Fibroblast of mammary gland (primary cell): ENCODE results near the gene PRPH.
A peak's percentile ranks its signal among the peaks of the same experiment; 100 is the strongest.
"Not testable (repeated sequence)": the region's sequence is repeated elsewhere in the genome, so short reads cannot be mapped to it uniquely, and the experiment has no call there.

Source experiments
- DNase-seq: peaks from one replicate; pipeline ENCODE4 v3.0.0-alpha.2; 2010; ENCODE audit warnings: low read depth
- H3K4me3 ChIP-seq: 2 replicates; pipeline ENCODE4 v1.5.1; 2011; ENCODE audit warnings: low read depth, mild to moderate bottlenecking, low read length, moderate library complexity; ENCODE audit not compliant: control insufficient read depth
- CTCF ChIP-seq: conservative IDR thresholded peaks from 2 replicates; pipeline ENCODE4 v1.5.1; 2011; ENCODE audit warnings: low read depth, low read length, inconsistent platforms; ENCODE audit not compliant: control insufficient read depth, insufficient read depth

The PRPH gene

GRCh38 chr12:49260166-49260565, 34.8 kb upstream of the PRPH start:
- H3K4me3 ChIP-seq = no peak overlapping the region
- DNase-seq = peak; percentile 85
- TF ChIP-seq CTCF = no peak

GRCh38 chr12:49260571-49261363, 34.2 kb upstream of the PRPH start:
- DNase-seq = no peak
- TF ChIP-seq CTCF = no peak
- H3K4me3 ChIP-seq = no peak overlapping the region

- no peak for TF ChIP-seq CTCF
- H3K4me3 ChIP-seq = no peak overlapping the region
- DNase-seq = peak; percentile 79
These were observed 33.2 kb upstream of the PRPH start for GRCh38 chr12:49261721-49262120.

GRCh38 chr12:49263400-49263763, 31.6 kb upstream of the PRPH start:
- no peak for DNase-seq
- no peak for TF ChIP-seq CTCF
- peak overlapping the region; percentile 94 for H3K4me3 ChIP-seq

- H3K4me3 ChIP-seq = peak overlapping the region; percentile 94
- TF ChIP-seq CTCF = no peak
- no peak for DNase-seq
These were observed 30.5 kb upstream of the PRPH start for GRCh38 chr12:49264466-49264872.

GRCh38 chr12:49264873-49265792, 29.8 kb upstream of the PRPH start, which contains the start of gene TUBA1C:
Gene TUBA1C, plus strand, starts transcription at chr12:49265082. Its CDS starts 100 bp downstream, at chr12:49265182.
- DNase-seq = peak; percentile 94
- TF ChIP-seq CTCF = no peak
- peak within 1 kb of the TSS; percentile 94 for H3K4me3 ChIP-seq

GRCh38 chr12:49269191-49269590, 25.8 kb upstream of the PRPH start:
- DNase-seq = not testable (repeated sequence)
- H3K4me3 ChIP-seq = peak overlapping the region; percentile 8
